B cell (primary cell): Measurements from ENCODE around the gene TMEM131L. TPM values are rescaled to one million over a fixed set of nuclear protein-coding genes. Genes with fewer than 3 reads are reported as not detected.

Source experiments
- ATAC-seq: fragments of 200-7000 bp; cut with Tn5 transposase; one replicate; pipeline ENCODE4 v1.10.0; 2021; ENCODE audit warnings: low read depth, mild to moderate bottlenecking, moderate number of reproducible peaks, moderate library complexity
- CTCF ChIA-PET: fragments of 350-600 bp; sonication (Branson Sonifier 250); formaldehyde crosslinking; loops from one replicate; lab custom pipeline; 2021; ENCODE audit warnings: antibody characterized with exemption, inconsistent platforms; lab: Charles Lee
- POLR2A ChIA-PET: fragments of 350-600 bp; sonication (Branson Sonifier 250); formaldehyde crosslinking; loops from one replicate; lab custom pipeline; 2021; ENCODE audit warnings: antibody characterized with exemption; lab: Charles Lee
- DNase-seq: peaks from one replicate; pipeline ENCODE4 v3.0.0; 2013
- H2AFZ ChIP-seq: 2 replicates; pipeline ENCODE4 v1.6.1; 2012; ENCODE audit warnings: mild to moderate bottlenecking, low read depth, low read length; ENCODE audit not compliant: insufficient read depth, poor library complexity, severe bottlenecking
- H3K27ac ChIP-seq, 2 donors: 1 replicate in 1 of 2; 2 replicates in 1 of 2; pipeline ENCODE4 v1.5.1; 2012 to 2013; ENCODE audit warnings: low read length in 2 of 2, mild to moderate bottlenecking in 2 of 2, moderate library complexity in 1 of 2
- H3K27me3 ChIP-seq, 4 experiments: fragments of 200-600 bp in 1 of 4; sonication (generic) in 1 of 4; replicated peaks in 1 of 4; 1 replicate in 2 of 4; 2 replicates in 2 of 4; pipeline versions ENCODE4 v1.6.1 to v1.7.0; 2013 to 2016; ENCODE audit warnings: low read length in 3 of 4, mild to moderate bottlenecking in 2 of 4, mixed read lengths in 1 of 4, moderate library complexity in 1 of 4; ENCODE audit not compliant: insufficient read depth in 4 of 4, control insufficient read depth in 3 of 4; ENCODE audit errors: control extremely low read depth in 1 of 4
- H3K36me3 ChIP-seq, 2 experiments: replicated peaks in 1 of 2; 1 replicate in 1 of 2; 2 replicates in 1 of 2; pipeline versions ENCODE4 v1.6.1 to v1.7.1; 2013; ENCODE audit warnings: low read length in 1 of 2; ENCODE audit not compliant: insufficient read depth in 2 of 2, control insufficient read depth in 1 of 2; ENCODE audit errors: control extremely low read depth in 1 of 2, extremely low read depth in 1 of 2
- H3K4me1 ChIP-seq, 2 donors: fragments of 200-600 bp in 1 of 2; sonication (generic) in 1 of 2; 1 replicate in 1 of 2; 2 replicates in 1 of 2; pipeline versions ENCODE4 v1.5.1 to v1.6.1; 2013 to 2017; ENCODE audit warnings: low read length in 2 of 2; ENCODE audit not compliant: control insufficient read depth in 2 of 2, insufficient read depth in 2 of 2
- H3K4me2 ChIP-seq: replicated peaks from 2 replicates; pipeline ENCODE3; 2012; ENCODE audit warnings: mild to moderate bottlenecking, low read depth, low read length; ENCODE audit not compliant: poor library complexity, severe bottlenecking
- H3K4me3 ChIP-seq, 5 experiments: fragments of 200-600 bp in 1 of 5; sonication (generic) in 1 of 5; 1 replicate in 3 of 5; 2 replicates in 2 of 5; pipeline versions ENCODE4 v1.5.1 to v1.7.0; 2011 to 2016; ENCODE audit warnings: low read length in 4 of 5, mild to moderate bottlenecking in 4 of 5, low read depth in 2 of 5, control low read depth in 1 of 5, moderate library complexity in 1 of 5; ENCODE audit not compliant: insufficient read depth in 1 of 5; ENCODE audit errors: control extremely low read depth in 1 of 5, extremely low read depth in 1 of 5
- H3K79me2 ChIP-seq: fragments of 200-600 bp; sonication (generic); one replicate; pipeline ENCODE4 v1.6.0; 2016; ENCODE audit warnings: low read length; ENCODE audit not compliant: control insufficient read depth, insufficient read depth
- H3K9ac ChIP-seq: fragments of 200-600 bp; sonication (generic); 2 replicates; pipeline ENCODE4 v1.6.1; 2017; ENCODE audit warnings: mild to moderate bottlenecking, low read length, moderate library complexity
- H3K9me3 ChIP-seq, 3 donors: one replicate each; pipeline versions ENCODE4 v1.6.1 to v1.7.1; 2013; ENCODE audit warnings: low read length in 2 of 3; ENCODE audit not compliant: control insufficient read depth in 2 of 3, insufficient read depth in 1 of 3; ENCODE audit errors: control extremely low read depth in 1 of 3
- H4K20me1 ChIP-seq: 2 replicates; pipeline ENCODE4 v1.6.0; 2012; ENCODE audit warnings: mild to moderate bottlenecking, low read length; ENCODE audit not compliant: insufficient read depth, control insufficient read depth, poor library complexity, severe bottlenecking
- H3K27ac Mint-ChIP-seq: one replicate; pipeline ENCODE4 v1.8.0; 2021; ENCODE audit warnings: mixed read lengths
- H3K27me3 Mint-ChIP-seq: one replicate; pipeline ENCODE4 v1.8.0; 2021; ENCODE audit warnings: mixed read lengths
- H3K4me1 Mint-ChIP-seq: one replicate; pipeline ENCODE4 v1.8.0; 2021; ENCODE audit warnings: mixed read lengths
- H3K4me3 Mint-ChIP-seq: one replicate; pipeline ENCODE4 v1.8.0; 2021; ENCODE audit warnings: mixed read lengths
- H3K9me3 Mint-ChIP-seq: one replicate; pipeline ENCODE4 v1.8.0; 2022; ENCODE audit warnings: mixed read lengths; ENCODE audit not compliant: insufficient read depth
- EZH2 ChIP-seq: IDR thresholded peaks from 2 replicates; pipeline ENCODE4 v1.6.1; 2012; ENCODE audit warnings: borderline replicate concordance, low read depth, mild to moderate bottlenecking, moderate library complexity, low read length; ENCODE audit not compliant: insufficient read depth, poor library complexity, severe bottlenecking
- WGBS: methylation state at CpG from one replicate; pipeline ENCODE4 v1.1.5; 2013; ENCODE audit warnings: missing lambda C conversion rate; ENCODE audit not compliant: insufficient coverage; 5-methylcytosine and 5-hydroxymethylcytosine counted together
- intact Hi-C: fragments of 100-400 bp; cut with micrococcal nuclease; formaldehyde crosslinking; loops from one replicate; pipeline ENCODE4 v1.10.0; 2022
- polyA plus RNA-seq: library from polyadenylated mRNA; depleted of rRNA; stranded (reverse); fragments of >200 nt; gene quantifications from 2 replicates; pipeline ENCODE4 v1.2.3, GENCODE V29; 2012
- total RNA-seq, 2 donors: library from RNA; stranded (reverse); fragments of 120-200 nt in 1 of 2; gene quantifications; 1 replicate in 1 of 2; 2 replicates in 1 of 2; pipeline versions ENCODE4 v1.2.3 to v1.2.4, GENCODE V29; 2013 to 2022
- TF ChIP-seq, protein P1 (sequence below): fragments of 200-600 bp; IDR thresholded peaks from one replicate; pipeline ENCODE4 v1.8.0; 2022; ENCODE audit warnings: antibody characterized with exemption, mild to moderate bottlenecking

Gene TMEM131L
- total and polyA plus RNA-seq, 2 donors (not counting 1 experiment from before 2014, with no cell fraction given), result 56.4 to 120 TPM

DNA sequence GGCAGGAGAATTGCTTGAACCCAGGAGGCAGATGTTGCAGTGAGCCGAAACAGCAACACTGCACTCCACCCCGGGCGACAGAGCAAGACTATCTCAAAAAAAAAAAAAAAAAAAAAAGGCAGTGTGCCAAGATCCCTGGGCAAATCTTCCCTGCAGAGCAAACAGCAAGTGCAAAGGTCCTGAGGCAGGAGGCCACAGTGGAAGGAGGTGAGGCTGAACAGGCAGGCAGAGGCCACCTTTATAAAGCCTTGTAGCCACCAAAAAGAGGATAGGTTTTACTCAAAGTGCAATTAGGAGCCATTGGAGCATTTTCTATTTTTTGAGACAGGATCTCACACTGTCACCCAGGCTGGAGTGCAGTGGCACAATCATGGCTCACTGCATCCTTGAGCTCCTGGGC lies 172.8 kb downstream of the TMEM131L start:
- intact Hi-C loops, result no loop called here
- H3K36me3 ChIP-seq, result peaks cover 1 to 40% of the 10 kb centered on the region in 2 experiments
- H3K9ac ChIP-seq, result no peak overlapping the region
- no peak overlapping the region for H2AFZ ChIP-seq
- no peak for ATAC-seq
- H3K79me2 ChIP-seq, result no peaks in the 10 kb centered on the region
- Mint-ChIP-seq H3K27me3 (no peaks in the 10 kb centered on the region), H3K4me3 (no peak overlapping the region), H3K4me1 (peaks cover 6% of the 10 kb centered on the region), H3K27ac (no peak overlapping the region), H3K9me3 (no peaks in the 10 kb centered on the region)
- H3K4me1 ChIP-seq, result no peaks in the 10 kb centered on the region
- H3K4me2 ChIP-seq, result no peak overlapping the region
- TF ChIP-seq, protein P1, sequence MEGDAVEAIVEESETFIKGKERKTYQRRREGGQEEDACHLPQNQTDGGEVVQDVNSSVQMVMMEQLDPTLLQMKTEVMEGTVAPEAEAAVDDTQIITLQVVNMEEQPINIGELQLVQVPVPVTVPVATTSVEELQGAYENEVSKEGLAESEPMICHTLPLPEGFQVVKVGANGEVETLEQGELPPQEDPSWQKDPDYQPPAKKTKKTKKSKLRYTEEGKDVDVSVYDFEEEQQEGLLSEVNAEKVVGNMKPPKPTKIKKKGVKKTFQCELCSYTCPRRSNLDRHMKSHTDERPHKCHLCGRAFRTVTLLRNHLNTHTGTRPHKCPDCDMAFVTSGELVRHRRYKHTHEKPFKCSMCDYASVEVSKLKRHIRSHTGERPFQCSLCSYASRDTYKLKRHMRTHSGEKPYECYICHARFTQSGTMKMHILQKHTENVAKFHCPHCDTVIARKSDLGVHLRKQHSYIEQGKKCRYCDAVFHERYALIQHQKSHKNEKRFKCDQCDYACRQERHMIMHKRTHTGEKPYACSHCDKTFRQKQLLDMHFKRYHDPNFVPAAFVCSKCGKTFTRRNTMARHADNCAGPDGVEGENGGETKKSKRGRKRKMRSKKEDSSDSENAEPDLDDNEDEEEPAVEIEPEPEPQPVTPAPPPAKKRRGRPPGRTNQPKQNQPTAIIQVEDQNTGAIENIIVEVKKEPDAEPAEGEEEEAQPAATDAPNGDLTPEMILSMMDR, result no peak
- TF ChIP-seq EZH2, result no peak
- ChIA-PET POLR2A (interaction anchor here (0.7 kb wide), 1 partner anchor 660 kb away, joined by 7 read pairs; no protein-coding TSS in a partner anchor), CTCF (interaction anchor here (0.7 to 1.5 kb wide), 3 partner anchors 40 to 213 kb away, joined by 3 to 9 read pairs (median 4); no protein-coding TSS in a partner anchor)
- DNase-seq, result no peak
- no CpG with 5 or more reads among the region's 3 CpGs for WGBS
- no peaks in the 10 kb centered on the region for H3K27me3 ChIP-seq
- no peak overlapping the region for H3K4me3 ChIP-seq
- H4K20me1 ChIP-seq, result peaks cover 6% of the 10 kb centered on the region
- no peak overlapping the region for H3K27ac ChIP-seq
- H3K9me3 ChIP-seq, result peaks cover 0 to 10% (median 0%) of the 10 kb centered on the region in 3 donors
